Middle frontal gyrus (tissue), 1 donor: ENCODE measurements around the gene VSX1.

Source experiments
- DNase-seq: peaks from one replicate; pipeline ENCODE4 v3.0.0-alpha.2; 2015; ENCODE audit warnings: low spot score; ENCODE audit errors: extremely low spot score

The VSX1 gene

DNA sequence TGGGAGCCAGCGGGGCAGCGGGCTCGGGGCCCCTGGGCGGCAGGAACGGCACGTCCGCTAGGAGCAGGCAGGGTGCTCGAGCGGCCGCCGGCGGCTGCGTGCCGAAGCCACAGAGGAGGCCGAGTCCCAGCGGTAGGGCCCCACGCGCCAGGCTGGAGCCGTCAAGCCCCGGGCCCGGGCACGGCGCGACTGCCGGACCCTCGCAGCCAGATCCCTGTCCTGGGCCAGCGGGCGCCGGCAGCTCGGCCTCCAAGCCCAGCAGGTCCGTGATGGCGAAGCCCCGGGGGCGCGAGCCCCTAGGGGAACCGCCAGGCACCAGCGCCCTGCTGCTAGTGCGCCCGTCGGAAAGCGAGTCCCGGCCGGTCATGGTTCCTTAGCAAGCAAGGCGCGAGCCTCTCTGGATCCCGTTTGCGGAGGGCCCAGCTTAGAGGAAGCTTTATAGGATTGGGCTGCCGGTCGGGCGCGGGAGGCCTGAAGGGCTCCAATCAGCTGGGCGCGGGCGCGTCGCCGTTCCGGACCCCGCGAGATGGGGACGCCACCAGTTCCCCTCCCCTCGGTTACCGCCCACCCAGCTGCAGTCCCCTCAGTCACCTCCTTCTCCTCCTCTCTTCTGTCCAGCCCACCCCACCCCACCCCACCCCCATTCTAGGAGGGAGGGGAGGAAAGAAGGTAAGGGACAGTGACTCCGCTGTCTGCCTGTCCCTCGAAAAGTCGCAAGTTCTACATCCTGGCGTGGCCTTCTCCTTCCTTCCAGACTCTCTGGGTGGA is at the start of gene VSX1:
TSS of gene VSX1 (minus strand) at position 412 of the 768 bp plus-strand sequence. CDS start at position 367, 45 bp downstream.
- DNase-seq, result no peak

DNA sequence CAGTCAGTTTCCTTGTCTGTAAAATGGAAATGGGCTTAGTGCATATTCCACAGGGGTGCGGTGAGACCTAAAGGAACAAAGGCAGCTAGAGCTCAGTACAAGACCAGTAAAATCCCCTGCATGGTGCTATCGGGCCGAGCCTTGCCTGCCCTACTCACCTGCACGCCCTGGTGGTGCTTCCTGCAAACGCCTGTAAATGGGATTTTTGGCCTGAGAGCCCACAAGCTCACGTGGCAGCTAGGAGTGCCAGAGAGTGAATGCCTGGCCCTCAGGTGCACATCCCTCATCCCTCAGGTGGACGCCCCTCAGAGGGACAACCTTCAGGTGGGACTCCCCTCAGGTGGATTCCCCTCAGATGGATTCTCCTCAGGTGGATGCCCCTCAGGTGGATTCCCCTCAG is 48.0 kb upstream of the VSX1 start:
- DNase-seq, result no peak

DNA sequence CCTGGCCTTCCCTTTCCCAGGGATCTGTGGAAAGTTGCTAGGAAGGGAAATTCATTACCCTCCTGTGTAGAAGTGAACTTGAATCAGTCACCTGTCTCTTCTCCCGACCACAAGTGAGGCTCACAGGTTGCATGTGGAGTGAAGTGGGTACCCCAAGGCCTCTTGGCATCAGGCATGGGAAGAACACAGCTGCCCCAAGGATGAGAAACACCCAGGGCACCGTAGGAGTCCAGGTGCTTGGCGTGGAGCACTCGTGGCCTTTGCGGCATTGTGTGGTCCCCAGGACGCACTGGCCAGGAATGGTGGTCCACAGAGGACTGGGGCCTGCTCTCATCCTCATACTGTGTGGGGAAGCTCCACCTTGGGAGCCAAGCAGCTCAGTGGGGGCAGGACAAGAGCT is 47.5 kb upstream of the VSX1 start:
- DNase-seq, result no peak

DNA sequence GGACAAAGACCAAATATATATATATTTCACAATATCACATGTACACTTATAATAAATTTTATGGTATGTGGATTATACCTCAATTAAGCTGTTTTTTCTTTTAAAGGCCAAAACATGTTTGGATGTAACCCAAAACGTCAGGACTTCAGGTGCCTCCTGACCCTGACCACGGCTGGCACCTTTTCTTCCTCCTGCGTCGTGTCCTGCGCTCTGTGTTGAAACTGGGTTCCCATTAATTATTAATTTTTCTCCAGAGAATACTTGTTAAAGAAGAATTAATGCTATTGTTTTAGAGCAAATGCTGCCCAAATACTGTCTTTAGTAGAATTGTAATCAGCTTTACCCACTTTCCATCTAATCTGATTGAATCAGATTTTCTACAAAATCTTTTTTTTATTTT is 46.7 kb upstream of the VSX1 start:
- no peak for DNase-seq

DNA sequence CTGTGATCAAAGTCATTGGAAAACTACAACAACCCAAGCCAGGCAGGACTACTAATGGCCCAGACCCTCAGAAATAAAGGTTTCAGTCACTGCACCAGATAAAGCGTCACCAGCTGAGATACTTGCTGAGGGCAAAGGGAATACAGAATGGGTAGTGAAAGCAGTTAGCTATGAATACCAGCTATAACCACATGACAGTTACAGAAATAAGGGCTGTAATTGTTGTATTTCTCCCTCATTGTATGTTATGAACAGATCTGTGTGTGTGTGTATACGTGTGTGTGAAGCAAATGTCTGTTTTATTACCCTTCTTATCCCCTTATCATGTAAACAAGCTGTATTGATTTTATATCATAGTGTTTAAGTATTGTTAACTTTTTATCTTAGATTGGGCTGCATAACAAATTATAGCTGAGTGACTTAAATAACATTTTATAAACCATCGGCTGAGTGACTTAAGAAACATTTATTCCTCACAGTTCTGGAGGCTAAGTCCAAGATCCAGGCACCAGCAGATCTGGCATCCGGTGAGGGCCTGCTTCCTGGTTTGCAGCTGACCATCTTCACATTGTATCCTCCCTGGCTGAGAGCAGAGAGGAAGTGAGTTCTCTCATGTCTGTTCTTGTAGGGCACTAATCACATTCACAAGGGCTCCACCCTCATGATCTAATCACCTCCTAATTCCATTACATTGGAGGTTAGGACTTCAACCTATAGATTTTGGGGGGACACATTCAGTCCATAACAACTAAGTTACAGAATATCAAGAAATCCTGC is 46.0 kb upstream of the VSX1 start:
- DNase-seq, result no peak

DNA sequence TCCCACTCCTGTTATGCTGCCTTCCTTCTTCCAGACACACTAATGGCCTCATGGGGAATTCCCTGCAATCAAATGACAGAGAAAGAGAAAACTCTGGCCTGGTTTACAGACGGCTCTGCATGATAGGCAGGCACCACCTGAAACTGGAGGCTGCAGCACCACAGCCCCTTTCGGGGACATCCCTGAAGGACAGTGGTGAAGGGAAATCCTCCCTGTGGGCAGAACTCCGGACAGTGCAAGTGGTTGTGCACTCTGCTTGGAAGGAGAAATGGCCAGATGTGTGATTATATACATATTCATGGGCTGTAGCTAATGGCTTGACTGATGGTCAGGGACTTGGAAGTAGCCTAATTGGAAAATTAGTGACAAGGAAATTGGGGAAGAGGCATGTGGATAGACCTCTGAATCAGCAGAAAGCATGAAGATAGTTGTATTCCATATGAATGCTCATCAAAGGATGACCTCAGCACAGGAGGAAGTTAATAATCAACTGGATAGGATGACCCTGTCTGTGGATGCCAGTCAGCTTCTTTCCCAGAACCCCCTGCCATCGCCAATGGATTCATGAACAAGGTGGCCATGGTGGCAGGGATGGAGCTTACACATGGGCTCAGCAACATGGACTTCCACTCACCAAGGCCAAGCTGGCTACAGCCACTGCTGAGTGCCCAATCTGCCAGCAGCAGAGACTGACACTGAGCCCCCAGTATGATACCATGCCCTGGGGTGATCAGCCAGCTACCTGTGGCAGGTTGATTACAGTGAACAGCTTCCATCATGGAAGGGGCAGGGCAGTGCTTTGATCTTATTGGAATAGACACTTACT is 44.5 kb upstream of the VSX1 start:
- no peak for DNase-seq

DNA sequence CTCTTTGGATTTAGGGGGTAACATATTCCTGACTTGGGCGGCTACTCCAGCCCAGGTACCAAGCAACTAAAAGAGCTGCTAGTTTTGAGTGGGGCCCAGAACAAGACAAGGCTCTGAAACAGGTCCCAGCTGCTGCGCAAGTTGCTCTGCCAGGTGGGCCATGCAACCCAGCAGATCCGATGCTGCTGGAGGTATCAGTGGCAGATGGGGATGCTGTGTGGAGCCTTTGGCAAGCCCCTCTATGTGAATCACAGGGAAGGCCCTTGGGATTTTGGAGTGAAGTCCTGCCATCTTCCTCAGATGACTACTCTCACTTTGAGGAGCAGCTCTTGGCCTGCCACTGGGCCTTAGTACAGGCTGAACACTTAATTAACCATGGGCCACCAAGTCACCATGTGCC is 43.7 kb upstream of the VSX1 start:
- DNase-seq, result no peak

DNA sequence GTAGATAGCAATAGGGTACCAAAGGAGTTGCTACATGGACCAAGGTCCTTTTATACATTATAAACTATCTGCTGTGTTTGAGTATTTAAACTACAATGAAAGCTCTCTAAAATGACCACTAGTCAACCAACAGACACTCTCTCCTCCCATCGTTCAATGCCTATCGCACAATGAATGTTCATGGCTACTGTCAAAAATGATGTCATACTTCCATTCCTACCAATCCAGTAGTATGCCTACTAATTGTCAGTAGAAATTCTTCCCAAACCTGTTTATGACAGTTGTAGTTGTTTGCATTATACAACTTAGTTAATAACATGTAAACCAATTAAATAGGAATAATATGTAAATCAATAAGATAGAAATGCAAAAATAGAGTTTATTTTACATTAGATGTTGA is 39.0 kb upstream of the VSX1 start:
- DNase-seq, result no peak

DNA sequence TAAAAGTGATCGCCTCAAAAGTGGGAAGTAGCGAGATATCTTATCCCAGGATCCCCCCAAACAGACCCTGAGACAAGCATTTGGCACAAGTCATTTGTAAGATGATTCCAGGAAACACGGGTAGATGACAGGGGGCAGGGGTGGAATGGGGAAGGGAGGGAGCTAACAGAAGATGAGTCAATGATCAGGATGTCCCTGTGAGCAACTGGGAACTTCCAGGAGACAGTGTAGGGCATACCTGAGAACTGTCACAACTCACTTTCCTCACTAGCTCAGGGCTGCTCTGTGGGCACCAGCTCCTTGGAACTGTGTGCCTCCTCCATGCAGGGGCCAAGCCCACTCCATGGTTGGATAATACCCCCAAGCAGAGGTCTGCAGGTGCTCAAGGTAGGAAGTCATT is 38.5 kb upstream of the VSX1 start:
- DNase-seq, result no peak

DNA sequence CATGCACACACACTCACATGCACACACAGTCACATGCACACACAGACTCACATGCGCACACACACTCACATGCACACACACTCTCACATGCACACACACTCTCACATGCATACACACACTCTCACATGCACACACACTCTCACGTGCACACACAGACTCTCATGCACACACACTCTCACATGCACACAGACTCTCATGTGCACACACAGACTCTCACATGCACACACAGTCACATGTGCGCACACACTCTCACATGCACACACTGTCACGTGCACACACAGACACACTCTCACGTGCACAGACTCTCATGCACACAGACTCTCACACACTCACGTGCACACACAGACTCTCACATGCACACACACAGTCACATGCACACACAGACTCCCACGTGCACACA is 36.6 kb upstream of the VSX1 start:
- no peak for DNase-seq

DNA sequence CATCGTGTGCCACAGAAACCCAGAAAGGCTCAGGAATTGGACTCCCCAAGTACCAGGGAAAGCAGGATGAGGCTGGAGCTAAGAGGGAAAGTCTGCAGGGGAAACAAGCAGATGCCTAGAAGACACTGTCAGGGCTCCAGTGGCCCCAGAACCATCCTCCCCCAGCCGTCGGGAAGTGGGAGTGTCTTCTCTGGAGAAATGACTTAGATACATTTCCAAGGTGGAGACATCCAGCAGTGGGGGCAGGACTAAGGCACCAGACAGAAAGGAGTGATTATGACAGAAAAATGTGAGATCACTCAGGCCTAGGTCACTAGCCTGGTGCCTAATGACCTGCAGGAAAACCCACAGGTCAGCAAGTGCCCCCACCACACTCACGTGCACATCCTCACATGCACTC is 36.0 kb upstream of the VSX1 start:
- no peak for DNase-seq

DNA sequence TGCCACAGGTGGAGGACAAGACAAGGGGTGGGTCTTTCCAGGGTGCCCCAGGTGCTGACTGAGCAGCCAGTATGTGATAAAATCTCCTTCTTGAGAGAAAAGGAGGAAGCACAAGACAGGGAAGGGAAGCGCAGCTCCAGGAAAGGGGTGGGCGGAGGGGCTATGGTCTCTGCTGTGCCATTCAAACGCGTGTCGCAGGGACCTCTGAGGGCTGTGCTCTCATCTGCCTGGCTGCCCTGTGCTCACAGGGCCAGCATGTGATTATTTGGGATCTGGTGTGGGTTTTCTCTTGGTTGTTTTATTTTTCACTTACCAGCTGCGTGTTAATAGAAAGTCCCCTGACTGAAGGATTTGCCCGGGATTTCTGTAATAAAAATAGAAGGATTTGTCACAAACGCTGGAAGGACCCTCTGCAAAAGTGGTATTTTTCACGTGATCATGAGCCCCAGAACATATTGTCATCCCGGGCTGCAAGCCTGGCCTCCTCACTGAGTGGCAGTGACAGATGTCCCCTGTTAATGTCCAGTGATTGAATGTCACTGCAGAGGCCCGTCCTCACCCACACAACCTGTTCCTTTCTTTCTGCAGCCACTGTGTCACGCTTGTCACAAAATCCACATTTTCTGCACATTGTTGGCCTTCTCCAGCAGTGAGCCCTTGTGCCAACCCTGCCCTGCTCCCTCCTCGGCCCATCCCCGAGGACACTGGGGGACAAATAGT is 35.0 kb upstream of the VSX1 start:
- DNase-seq, result no peak

DNA sequence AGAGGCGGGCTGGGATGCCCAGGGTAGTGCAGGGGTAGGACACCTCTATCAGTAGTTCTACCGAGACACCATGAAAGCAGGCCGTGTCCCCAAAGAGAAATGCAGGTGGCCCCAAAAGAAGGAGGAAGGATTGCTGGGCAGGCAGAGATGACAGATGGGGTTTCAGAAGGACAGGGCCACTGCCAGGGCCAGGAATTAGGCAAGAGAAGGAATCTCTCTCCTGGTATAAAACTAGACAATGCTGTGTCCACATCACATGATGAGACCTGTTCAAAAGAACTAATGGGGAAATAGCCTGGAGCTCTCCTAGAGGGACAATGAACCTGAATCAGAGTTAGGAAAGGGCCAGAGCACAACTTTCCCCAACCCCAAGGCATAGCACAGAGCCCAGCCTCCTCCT is 21.6 kb upstream of the VSX1 start:
- DNase-seq, result no peak

DNA sequence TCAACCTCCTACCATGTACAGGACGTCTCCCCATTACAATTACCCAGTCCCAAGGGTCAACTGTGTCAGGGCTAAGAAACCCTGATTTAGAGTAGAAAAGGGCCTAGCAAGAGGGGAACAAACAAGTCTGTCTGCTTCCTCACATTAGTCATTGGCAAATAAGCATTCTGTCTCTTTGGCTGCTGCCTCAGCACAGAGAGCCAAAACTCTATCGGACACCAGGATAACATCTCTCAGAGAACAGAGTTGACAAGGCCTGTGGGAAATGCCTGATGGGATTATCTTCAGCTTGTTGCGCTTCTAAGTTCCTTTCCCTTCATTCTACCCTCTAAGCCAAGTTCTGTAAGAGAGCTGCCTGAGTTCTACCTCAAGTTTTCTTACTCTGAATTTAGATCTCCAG is 19.0 kb upstream of the VSX1 start:
- no peak for DNase-seq

DNA sequence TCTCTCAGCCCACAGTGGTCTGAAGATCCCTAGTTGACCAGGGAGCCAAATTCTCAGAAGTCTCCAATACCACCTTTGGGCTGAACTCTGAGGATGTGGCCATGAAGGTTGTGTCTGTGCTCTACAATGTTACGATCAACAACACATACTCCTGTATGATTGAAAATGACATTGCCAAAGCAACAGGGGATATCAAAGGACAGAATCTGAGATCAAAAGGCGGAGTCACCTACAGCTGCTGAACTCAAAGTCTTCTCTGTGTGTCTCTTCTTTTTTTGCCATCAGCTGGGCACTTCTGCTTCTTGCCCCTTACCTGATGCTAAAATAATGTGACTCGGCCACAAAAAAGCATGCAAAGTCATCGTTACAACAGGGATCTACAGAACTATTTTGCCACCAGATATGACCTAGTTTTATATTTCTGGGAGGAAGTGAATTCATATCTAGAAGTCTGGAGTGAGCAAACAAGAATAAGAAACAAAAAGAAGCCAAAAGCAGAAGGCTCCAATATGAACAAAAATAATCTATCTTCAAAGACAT is 17.7 kb upstream of the VSX1 start:
- no peak for DNase-seq

DNA sequence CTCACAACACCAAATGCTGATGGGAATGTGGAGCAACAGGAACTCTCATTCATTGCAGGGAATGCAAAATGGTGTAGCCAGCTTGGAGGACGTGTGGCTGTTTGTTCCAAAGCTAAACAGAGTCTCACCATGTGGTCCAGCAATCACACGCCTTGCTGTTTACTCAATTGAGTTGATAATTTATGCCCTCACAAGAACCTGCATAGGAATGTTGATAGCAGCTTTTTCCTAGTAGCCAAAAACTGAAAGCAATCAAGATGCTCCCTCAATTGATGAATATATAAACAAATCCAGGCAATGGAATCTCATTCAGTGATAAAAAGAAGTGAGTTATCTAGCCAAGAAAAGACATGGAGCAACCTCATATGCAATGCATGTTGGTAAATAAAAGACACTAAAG is 15.6 kb upstream of the VSX1 start:
- DNase-seq, result no peak

DNA sequence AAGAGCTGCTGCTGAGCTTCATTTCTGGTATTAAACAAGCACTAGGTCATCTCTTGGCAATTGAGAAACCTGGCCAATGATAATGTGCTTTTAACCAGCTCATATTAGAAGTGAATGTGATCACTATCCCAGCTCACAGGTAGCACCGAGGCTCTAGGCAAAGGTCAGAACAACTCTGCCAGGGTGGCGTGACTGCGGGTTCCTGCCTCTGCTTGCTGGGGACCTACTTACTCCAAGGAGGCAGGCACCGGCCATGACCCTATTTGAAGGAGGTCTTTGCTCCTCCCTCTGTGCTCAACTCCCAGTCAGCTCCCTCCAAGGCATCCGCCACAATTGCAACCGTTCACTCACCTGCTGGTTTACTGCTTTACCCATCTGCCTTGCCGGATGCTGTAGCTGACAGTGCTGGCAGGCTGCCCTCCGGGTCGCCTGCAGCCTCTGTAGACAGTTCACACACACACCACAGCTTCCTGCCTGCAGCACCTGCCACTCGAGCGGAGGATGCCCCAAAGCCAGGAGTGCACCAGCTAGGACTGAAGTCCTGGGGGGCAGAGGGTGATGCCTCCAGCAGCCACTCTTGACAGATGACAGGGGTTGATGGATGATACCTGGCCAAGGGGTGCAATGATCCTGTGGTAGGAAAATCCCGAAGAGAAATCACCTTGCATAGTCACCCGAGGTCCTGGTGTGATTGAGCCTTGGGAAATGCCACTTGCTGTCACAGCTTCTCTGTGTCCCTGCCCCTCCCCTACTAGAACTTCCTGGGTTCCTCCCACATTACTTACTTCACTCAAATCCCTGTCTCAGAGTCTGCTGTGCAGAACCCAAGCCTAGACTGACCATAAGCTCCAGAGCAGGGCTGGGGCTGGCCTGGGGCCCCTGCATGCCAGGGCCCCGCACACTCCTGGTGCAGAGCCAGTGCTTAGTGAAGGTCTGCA is 8.8 kb upstream of the VSX1 start:
- no peak for DNase-seq

DNA sequence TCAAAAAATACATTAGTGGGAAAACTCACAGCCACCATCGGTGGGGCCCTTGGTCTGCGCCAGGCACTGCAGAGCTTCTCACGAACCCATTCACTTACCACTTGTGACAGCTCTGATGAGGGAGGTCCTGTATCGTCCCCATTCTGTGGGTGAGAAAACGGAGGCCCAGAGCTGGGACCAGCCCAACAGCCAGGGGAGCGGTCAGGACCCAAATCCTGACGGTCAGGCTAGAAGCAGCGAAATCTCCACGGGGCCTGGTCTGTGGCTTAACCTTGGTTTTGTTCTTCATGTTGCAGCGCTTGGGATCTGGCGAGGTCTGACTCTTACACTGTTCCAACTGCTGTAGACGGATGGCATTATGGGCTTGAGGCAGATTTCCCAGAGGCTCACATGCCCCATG is 7.7 kb upstream of the VSX1 start:
- no peak for DNase-seq

DNA sequence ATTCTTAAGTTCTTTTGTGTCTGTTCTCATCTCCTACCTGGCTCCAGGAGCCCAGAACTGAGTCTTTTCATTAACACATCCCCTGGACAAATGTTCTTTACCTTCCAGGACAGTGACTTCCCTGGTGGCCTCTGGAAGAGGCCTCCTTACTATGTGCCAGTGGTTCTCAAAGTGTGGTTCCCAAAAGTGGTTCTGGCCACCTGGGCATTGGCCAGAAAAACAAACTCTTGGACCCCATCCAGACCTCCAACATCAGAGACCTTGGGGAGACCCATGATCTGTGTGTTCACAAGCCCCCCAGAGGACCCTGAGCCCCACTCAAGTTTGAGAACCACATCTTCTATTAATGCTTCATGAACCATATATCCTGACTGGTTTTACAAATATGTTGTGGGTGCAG is 7.2 kb upstream of the VSX1 start:
- DNase-seq, result no peak

DNA sequence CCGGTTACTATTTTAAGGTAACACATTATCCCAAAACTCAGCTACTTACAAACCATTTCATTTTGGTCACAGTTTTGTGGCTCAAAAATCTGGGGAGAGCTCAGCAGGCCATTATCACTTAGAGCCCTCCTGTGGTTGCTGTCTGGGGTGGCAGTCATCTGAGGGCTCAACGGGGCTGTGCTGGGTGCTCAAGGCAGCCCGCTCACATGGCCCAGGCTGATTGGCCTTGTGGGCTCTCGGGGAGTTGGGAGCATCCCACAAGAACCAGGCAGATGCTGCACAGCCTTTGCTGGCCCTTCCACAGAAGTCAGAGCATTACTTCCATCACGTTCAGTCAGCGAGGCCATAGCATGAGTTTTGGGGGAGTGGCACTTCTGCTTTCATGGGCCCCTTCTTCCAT is 6.3 kb upstream of the VSX1 start:
- no peak for DNase-seq
